Upper lobe of right lung (tissue), 1 donor: ENCODE data around the gene EFCAB13. TPM values are rescaled to one million over a fixed set of nuclear protein-coding genes. Genes with fewer than 3 reads are reported as not detected.

Experiments
- ATAC-seq: fragments of 200-7000 bp; cut with Tn5 transposase; one replicate; pipeline ENCODE4 v1.9.1; 2020; ENCODE audit warnings: mild to moderate bottlenecking, moderate library complexity
- DNase-seq: peaks from one replicate; pipeline ENCODE4 v3.0.0-alpha.2; 2020
- H3K27ac ChIP-seq: fragments of 200-600 bp; one replicate; pipeline ENCODE4 v1.8.0; 2022
- H3K27me3 ChIP-seq: fragments of 200-600 bp; one replicate; pipeline ENCODE4 v1.8.0; 2022; ENCODE audit warnings: mild to moderate bottlenecking
- H3K36me3 ChIP-seq: fragments of 200-600 bp; one replicate; pipeline ENCODE4 v1.8.0; 2022
- H3K4me1 ChIP-seq: fragments of 200-600 bp; one replicate; pipeline ENCODE4 v1.8.0; 2022
- H3K4me3 ChIP-seq: fragments of 200-600 bp; one replicate; pipeline ENCODE4 v1.8.0; 2022; ENCODE audit warnings: mild to moderate bottlenecking
- H3K9me3 ChIP-seq: fragments of 200-600 bp; one replicate; pipeline ENCODE4 v1.8.0; 2022
- intact Hi-C: fragments of 100-400 bp; cut with DNase I; formaldehyde crosslinking; loops from one replicate; pipeline ENCODE4 v1.11.0; 2022
- total RNA-seq: library from RNA; stranded (reverse); fragmentation: NEBNext Ultra II Directional; extraction: Animal tissue kit (Norgen Biotek cat#: 25700); gene quantifications from one replicate; pipeline ENCODE4 v1.2.1, GENCODE V29; 2021
- TF ChIP-seq, protein P1 (sequence below): fragments of 200-600 bp; IDR thresholded peaks from one replicate; pipeline ENCODE4 v1.8.0; 2022; ENCODE audit warnings: antibody characterized with exemption
- donor health status: DM: no; HTN: yes; CAD: no; lungs with severe emphysema.

The EFCAB13 gene
- total RNA-seq, 1 donor from 2014 or later = 11.8 TPM

GRCh38 chr17:47320879-47321502, 2.8 kb upstream of the EFCAB13 start:
- H3K9me3 ChIP-seq = no peaks in the 10 kb centered on the region
- DNase-seq = no peak
- intact Hi-C loops = no loop called here
- no peak overlapping the region for H3K4me3 ChIP-seq
- H3K4me1 ChIP-seq = no peaks in the 10 kb centered on the region
- H3K36me3 ChIP-seq = no peaks in the 10 kb centered on the region
- H3K27ac ChIP-seq = no peak overlapping the region
- TF ChIP-seq, protein P1, sequence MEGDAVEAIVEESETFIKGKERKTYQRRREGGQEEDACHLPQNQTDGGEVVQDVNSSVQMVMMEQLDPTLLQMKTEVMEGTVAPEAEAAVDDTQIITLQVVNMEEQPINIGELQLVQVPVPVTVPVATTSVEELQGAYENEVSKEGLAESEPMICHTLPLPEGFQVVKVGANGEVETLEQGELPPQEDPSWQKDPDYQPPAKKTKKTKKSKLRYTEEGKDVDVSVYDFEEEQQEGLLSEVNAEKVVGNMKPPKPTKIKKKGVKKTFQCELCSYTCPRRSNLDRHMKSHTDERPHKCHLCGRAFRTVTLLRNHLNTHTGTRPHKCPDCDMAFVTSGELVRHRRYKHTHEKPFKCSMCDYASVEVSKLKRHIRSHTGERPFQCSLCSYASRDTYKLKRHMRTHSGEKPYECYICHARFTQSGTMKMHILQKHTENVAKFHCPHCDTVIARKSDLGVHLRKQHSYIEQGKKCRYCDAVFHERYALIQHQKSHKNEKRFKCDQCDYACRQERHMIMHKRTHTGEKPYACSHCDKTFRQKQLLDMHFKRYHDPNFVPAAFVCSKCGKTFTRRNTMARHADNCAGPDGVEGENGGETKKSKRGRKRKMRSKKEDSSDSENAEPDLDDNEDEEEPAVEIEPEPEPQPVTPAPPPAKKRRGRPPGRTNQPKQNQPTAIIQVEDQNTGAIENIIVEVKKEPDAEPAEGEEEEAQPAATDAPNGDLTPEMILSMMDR = no peak
- no peaks in the 10 kb centered on the region for H3K27me3 ChIP-seq
- ATAC-seq = no peak

DNA sequence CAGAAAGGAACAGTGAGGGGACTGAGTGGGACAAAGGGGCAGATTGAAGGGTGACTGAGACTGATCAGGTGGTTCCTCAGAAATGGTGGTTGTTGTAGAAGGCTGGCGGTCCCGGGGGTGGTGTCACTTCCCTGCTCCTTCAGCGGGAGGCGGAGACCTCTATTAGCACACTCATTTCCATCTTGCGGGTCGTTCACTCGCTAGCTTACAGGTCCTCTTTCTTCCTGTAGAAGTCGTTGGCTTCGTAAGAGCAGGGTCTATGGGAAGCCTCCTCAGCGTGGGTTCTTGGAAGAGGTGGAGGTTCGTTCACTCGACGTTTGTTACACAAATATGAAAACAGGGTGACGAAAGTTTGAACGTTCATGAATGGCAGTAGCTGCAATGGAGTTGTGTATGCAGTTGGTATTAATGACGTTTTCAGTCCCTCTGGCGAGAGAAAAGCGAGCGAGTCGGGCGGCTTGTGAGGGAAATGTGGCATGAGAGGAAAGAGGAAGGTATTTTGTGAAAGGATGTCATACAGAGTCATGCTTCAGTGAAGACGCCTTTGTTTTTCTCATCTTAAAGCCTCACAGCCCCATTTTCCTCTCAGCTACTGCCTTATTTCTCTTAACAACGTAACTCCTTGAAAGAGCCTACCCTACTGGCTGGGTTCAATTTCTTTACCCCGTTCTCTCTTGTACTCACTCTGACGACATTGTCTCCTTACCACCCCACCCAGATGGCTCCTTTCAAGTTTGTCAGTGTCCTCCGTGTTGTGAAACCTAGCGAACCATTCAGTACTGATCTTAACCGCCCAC, 667 bp downstream of the EFCAB13 start:
- ATAC-seq (peak; percentile 69), DNase-seq (peak; percentile 80)
- Histone ChIP-seq H3K27ac (peak overlapping the region; percentile 95), H3K27me3 (no peaks in the 10 kb centered on the region), H3K9me3 (no peaks in the 10 kb centered on the region), H3K4me1 (no peaks in the 10 kb centered on the region), H3K4me3 (peak overlapping the region; percentile 67), H3K36me3 (no peaks in the 10 kb centered on the region)
- TF ChIP-seq, protein P1 = no peak
- intact Hi-C loops = no loop called here

- no peaks in the 10 kb centered on the region for H3K36me3 ChIP-seq
- no peaks in the 10 kb centered on the region for H3K4me1 ChIP-seq
- H3K27me3 ChIP-seq = no peaks in the 10 kb centered on the region
- ATAC-seq (no peak), DNase-seq (no peak)
- no peak overlapping the region for H3K27ac ChIP-seq
- intact Hi-C loops = no loop called here
- H3K4me3 ChIP-seq = no peak overlapping the region
- H3K9me3 ChIP-seq = no peaks in the 10 kb centered on the region
- TF ChIP-seq, protein P1 = no peak
Observed at GRCh38 chr17:47325176-47325575, 1.4 kb downstream of the EFCAB13 start.

DNA sequence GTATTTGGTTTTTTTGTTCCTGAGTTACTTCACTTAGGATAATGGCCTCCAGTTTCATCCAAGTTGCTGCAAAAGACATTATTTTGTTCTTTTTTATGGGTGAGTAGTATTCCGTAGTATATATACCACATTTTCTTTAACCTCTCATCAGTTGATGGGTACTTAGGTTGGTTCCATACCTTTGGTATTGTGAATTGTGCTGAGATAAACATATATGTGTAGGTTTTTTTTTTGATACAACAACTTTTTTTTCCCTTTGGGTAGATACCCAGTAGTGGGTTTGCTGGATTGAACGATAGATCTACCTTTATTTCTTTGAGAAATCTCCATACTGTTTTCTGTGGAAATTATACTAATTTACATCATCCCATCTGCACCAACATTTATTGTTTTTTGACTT, 6.8 kb downstream of the EFCAB13 start:
- H3K9me3 ChIP-seq = no peaks in the 10 kb centered on the region
- TF ChIP-seq, protein P1 = no peak
- DNase-seq (no peak), ATAC-seq (no peak)
- H3K4me3 ChIP-seq = no peak overlapping the region
- intact Hi-C loops = no loop called here
- H3K4me1 ChIP-seq = no peaks in the 10 kb centered on the region
- H3K36me3 ChIP-seq = peaks cover 16% of the 10 kb centered on the region
- no peaks in the 10 kb centered on the region for H3K27me3 ChIP-seq
- no peak overlapping the region for H3K27ac ChIP-seq

- Histone ChIP-seq H3K4me3 (no peak overlapping the region), H3K36me3 (peaks cover 24% of the 10 kb centered on the region), H3K9me3 (no peaks in the 10 kb centered on the region), H3K4me1 (no peaks in the 10 kb centered on the region), H3K27me3 (no peaks in the 10 kb centered on the region), H3K27ac (no peak overlapping the region)
- intact Hi-C loops = no loop called here
- no peak for DNase-seq
- TF ChIP-seq, protein P1 = no peak
- no peak for ATAC-seq
Observed at GRCh38 chr17:47332287-47332686, 8.5 kb downstream of the EFCAB13 start.
